Tibial nerve (tissue), 4 donors: ENCODE data around the gene MGST2. TPM values are rescaled to one million over a fixed set of nuclear protein-coding genes. Genes with fewer than 3 reads are reported as not detected.
"Not testable (repeated sequence)": the region's sequence is repeated elsewhere in the genome, so short reads cannot be mapped to it uniquely, and the experiment has no call there.

ENCODE experiments used
- DNase-seq, 2 donors: peaks; one replicate each; pipeline ENCODE4 v3.0.0-alpha.2; 2019; ENCODE audit warnings: low spot score in 2 of 2
- H3K27ac ChIP-seq, 4 donors: fragments of 200-600 bp; sonication (generic) in 3 of 4; one replicate each; pipeline ENCODE4 v1.5.1; 2017 to 2019; ENCODE audit warnings: mild to moderate bottlenecking in 1 of 4
- H3K27me3 ChIP-seq, 2 donors: fragments of 200-600 bp; sonication (generic) in 1 of 2; one replicate each; pipeline versions ENCODE4 v1.5.1 to v1.6.0; 2017 to 2019
- H3K36me3 ChIP-seq, 3 donors: fragments of 200-600 bp; sonication (generic); one replicate each; pipeline ENCODE4 v1.5.1; 2018 to 2019
- H3K4me1 ChIP-seq, 4 donors: fragments of 200-600 bp; sonication (generic) in 3 of 4; one replicate each; pipeline ENCODE4 v1.5.1; 2017 to 2019
- H3K4me3 ChIP-seq, 4 donors: fragments of 200-600 bp; sonication (generic) in 3 of 4; one replicate each; pipeline ENCODE4 v1.5.1; 2017 to 2019; ENCODE audit warnings: mild to moderate bottlenecking in 1 of 4, moderate library complexity in 1 of 4
- H3K9me3 ChIP-seq, 4 donors: fragments of 200-600 bp; sonication (generic) in 3 of 4; one replicate each; pipeline ENCODE4 v1.5.1; 2017 to 2019
- EP300 ChIP-seq, 2 donors: sonication (generic); formaldehyde crosslinking; IDR thresholded peaks; one replicate each; pipeline ENCODE4 v1.6.1; 2017; ENCODE audit warnings: antibody characterized with exemption in 2 of 2, mild to moderate bottlenecking in 1 of 2
- POLR2A ChIP-seq, 2 donors: fragments of 450-650 bp; IDR thresholded peaks; one replicate each; pipeline ENCODE4 v1.6.1; 2017; ENCODE audit warnings: antibody characterized with exemption in 2 of 2, mild to moderate bottlenecking in 2 of 2, moderate library complexity in 2 of 2
- WGBS, 2 donors: methylation state at CpG; one replicate each; pipeline ENCODE4 v1.1.5; 2018; 5-methylcytosine and 5-hydroxymethylcytosine counted together
- total RNA-seq, 4 donors: library from RNA; depleted of rRNA; stranded (reverse); fragments of >200 nt; gene quantifications; one replicate each; pipeline ENCODE4 v1.1.0, GENCODE V29; 2016
- TF ChIP-seq, protein P1 (sequence below), 5 experiments: fragments of 200-600 bp in 3 of 5; fragments of 450-650 bp in 2 of 5; sonication (generic) in 3 of 5; IDR thresholded peaks; one replicate each; pipeline ENCODE4 v1.5.1; 2016 to 2019; ENCODE audit warnings: antibody characterized with exemption in 5 of 5, mild to moderate bottlenecking in 3 of 5, moderate library complexity in 2 of 5

MGST2 gene
- total RNA-seq, 4 donors from 2014 or later, result 12.2 to 27.3 (median 26.8) TPM

DNA sequence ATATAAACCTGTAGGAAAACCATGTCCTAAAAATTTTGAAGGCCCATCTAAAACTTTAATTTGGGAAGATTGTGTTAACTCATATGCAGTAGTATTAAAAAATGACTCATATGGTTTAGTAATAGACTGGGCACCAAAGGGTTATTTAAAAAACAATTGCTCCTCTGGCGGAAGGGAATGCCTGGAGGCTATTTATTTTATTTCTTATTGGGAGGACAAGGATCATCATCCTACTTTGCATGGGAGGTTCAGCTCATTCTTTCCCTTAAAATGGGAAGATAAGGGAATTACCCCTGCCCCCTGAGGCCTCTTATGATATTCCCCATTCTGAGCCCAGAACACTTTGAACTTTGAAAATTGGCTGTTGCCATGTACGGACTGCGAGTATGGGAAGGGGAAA is 29.7 kb upstream of the MGST2 start:
- H3K4me3 ChIP-seq, result no peak overlapping the region
- peaks cover 0 to 20% (median 0%) of the 10 kb centered on the region in 4 donors for H3K9me3 ChIP-seq
- no peaks in the 10 kb centered on the region for H3K4me1 ChIP-seq
- no peak for DNase-seq
- H3K36me3 ChIP-seq, result no peaks in the 10 kb centered on the region
- TF ChIP-seq POLR2A (IDR thresholded peaks at IDR 0.05) (no peak), EP300 (IDR thresholded peaks at IDR 0.05) (no peak)
- TF ChIP-seq, protein P1, sequence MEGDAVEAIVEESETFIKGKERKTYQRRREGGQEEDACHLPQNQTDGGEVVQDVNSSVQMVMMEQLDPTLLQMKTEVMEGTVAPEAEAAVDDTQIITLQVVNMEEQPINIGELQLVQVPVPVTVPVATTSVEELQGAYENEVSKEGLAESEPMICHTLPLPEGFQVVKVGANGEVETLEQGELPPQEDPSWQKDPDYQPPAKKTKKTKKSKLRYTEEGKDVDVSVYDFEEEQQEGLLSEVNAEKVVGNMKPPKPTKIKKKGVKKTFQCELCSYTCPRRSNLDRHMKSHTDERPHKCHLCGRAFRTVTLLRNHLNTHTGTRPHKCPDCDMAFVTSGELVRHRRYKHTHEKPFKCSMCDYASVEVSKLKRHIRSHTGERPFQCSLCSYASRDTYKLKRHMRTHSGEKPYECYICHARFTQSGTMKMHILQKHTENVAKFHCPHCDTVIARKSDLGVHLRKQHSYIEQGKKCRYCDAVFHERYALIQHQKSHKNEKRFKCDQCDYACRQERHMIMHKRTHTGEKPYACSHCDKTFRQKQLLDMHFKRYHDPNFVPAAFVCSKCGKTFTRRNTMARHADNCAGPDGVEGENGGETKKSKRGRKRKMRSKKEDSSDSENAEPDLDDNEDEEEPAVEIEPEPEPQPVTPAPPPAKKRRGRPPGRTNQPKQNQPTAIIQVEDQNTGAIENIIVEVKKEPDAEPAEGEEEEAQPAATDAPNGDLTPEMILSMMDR (IDR thresholded peaks at IDR 0.05), result no peak
- no peak overlapping the region for H3K27ac ChIP-seq
- WGBS, 2 donors, result 59 to 65% methylated on average over 3 of the region's 3 CpGs
- H3K27me3 ChIP-seq, result no peaks in the 10 kb centered on the region

GRCh38 chr4:139638306-139638705 is 27.3 kb upstream of the MGST2 start:
- H3K27me3 ChIP-seq, DNase-seq, H3K36me3 ChIP-seq, H3K4me3 ChIP-seq, H3K4me1 ChIP-seq, H3K27ac ChIP-seq: not testable (repeated sequence)
- H3K9me3 ChIP-seq, result peaks cover 0 to 20% (median 0%) of the 10 kb centered on the region in 4 donors
- WGBS, 2 donors, result 93 to 97% methylated on average over 3 of the region's 3 CpGs

DNA sequence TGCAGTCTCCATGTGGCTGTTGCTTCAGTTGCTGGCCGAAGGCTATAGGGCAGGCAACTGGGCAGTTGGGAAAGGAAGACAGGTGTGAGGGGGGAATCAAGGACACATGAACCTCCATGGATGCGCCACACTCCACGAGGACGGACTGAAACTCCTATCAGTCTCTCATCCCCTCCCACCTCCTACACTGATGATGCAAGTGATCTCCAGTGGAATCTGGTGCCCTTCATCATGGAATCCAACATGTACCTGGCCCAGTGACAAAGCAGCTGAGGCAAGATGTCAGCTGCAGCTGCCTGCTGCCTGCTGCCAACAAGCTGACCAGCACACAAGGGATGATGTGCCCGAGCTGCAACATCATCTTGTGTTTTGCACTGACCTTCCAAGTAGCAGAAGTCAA is 26.0 kb upstream of the MGST2 start:
- Histone ChIP-seq H3K4me1 (no peaks in the 10 kb centered on the region), H3K4me3 (no peak overlapping the region), H3K9me3 (peaks cover 0 to 20% (median 0%) of the 10 kb centered on the region in 4 donors), H3K27ac (no peak overlapping the region), H3K36me3 (no peaks in the 10 kb centered on the region), H3K27me3 (no peaks in the 10 kb centered on the region)
- DNase-seq, result no peak
- 75 to 85% methylated on average over 5 of the region's 5 CpGs for WGBS, 2 donors
- TF ChIP-seq, protein P1 (IDR thresholded peaks at IDR 0.05), result no peak
- TF ChIP-seq POLR2A (IDR thresholded peaks at IDR 0.05), result no peak
- no peak for TF ChIP-seq EP300 (IDR thresholded peaks at IDR 0.05)

GRCh38 chr4:139641218-139641617 is 24.4 kb upstream of the MGST2 start:
- Histone ChIP-seq H3K27ac (no peak overlapping the region), H3K4me3 (no peak overlapping the region), H3K36me3 (no peaks in the 10 kb centered on the region), H3K9me3 (peaks cover 0 to 20% (median 0%) of the 10 kb centered on the region in 4 donors), H3K4me1 (no peaks in the 10 kb centered on the region), H3K27me3 (no peaks in the 10 kb centered on the region)
- 91 to 93% methylated on average over 2 of the region's 2 CpGs for WGBS, 2 donors
- DNase-seq, result no peak
- TF ChIP-seq EP300 (IDR thresholded peaks at IDR 0.05), result no peak
- TF ChIP-seq POLR2A (IDR thresholded peaks at IDR 0.05), result no peak
- TF ChIP-seq, protein P1 (IDR thresholded peaks at IDR 0.05), result no peak

- no peaks in the 10 kb centered on the region for H3K27me3 ChIP-seq
- no peaks in the 10 kb centered on the region for H3K4me1 ChIP-seq
- peaks cover 0 to 20% (median 0%) of the 10 kb centered on the region in 4 donors for H3K9me3 ChIP-seq
- no peak overlapping the region for H3K27ac ChIP-seq
- 24 to 57% methylated on average over 2 of the region's 2 CpGs for WGBS, 2 donors
- no peak overlapping the region for H3K4me3 ChIP-seq
- TF ChIP-seq, protein P1 (IDR thresholded peaks at IDR 0.05), result no peak
- TF ChIP-seq EP300 (IDR thresholded peaks at IDR 0.05) (no peak), POLR2A (IDR thresholded peaks at IDR 0.05) (no peak)
- no peak for DNase-seq
- H3K36me3 ChIP-seq, result no peaks in the 10 kb centered on the region
These were observed 23.3 kb upstream of the MGST2 start for GRCh38 chr4:139642364-139642763.
